ENCODE results near the gene RARA.
"Not testable (repeated sequence)": the region's sequence is repeated elsewhere in the genome, so short reads cannot be mapped to it uniquely, and the experiment has no call there.

RARA gene

GRCh38 chr17:40295488-40296436 lies 13.2 kb upstream of the RARA start:
- no peak for DNase-seq (ENCODE audit: low read depth)
- no peak for TF ChIP-seq CTCF (IDR thresholded peaks at IDR 0.05; ENCODE audit: low read depth, low read length, missing control alignments)
- no peak overlapping the region for H3K4me3 ChIP-seq (ENCODE audit: low read depth, low read length)
- in situ Hi-C loops (cut with HindIII; ENCODE audit: low sequenced_read_pairs) = loop anchor here (5.0 kb wide), 1 partner anchor 103 kb away; no protein-coding TSS in a partner anchor

DNA sequence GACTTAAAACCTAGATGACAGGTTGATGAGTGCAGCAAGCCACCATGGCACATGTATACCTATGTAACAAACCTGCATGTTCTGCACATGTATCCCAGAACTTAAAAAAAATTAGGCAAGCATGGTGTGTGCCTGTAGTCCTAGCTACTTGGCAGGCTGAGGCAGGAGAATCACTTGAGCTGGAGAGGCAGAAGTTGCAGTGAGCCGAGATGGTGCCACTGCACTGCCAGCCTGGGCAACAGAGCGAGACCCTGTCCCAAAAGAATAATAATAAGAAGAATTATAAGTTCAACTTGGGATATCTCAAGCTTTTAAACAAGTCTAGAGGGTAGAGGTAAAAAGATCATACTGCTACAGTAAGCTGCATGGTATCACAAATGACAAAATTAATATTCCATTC lies 11.5 kb upstream of the RARA start:
- DNase-seq (ENCODE audit: low read depth) = no peak
- no peak overlapping the region for H3K4me3 ChIP-seq (ENCODE audit: low read depth, low read length)
- in situ Hi-C loops (cut with HindIII; ENCODE audit: low sequenced_read_pairs) = loop anchor here (5.0 kb wide), 1 partner anchor 105 kb away; no protein-coding TSS in a partner anchor
- TF ChIP-seq CTCF (IDR thresholded peaks at IDR 0.05; ENCODE audit: low read depth, low read length, missing control alignments) = no peak

DNA sequence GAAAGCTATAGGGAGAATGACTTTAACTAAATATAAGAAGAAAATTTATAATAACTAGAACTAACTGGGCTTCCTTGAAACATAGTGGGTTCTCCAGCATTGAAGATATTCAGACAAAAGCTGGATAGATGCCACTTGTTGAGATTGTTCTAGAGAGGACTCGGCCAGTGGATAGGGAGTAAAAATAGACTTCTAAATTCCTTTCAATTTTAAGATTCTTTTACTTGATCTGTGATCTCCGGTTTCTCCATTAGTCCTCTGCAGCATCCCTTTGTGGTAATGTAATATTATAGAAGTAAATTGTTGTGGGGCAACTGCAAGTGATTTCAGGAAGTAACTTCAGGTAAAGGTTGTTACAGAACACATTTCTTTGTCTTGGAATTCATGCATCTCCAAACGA lies 10.3 kb upstream of the RARA start:
- H3K4me3 ChIP-seq (ENCODE audit: low read depth, low read length) = no peak overlapping the region
- no peak for DNase-seq (ENCODE audit: low read depth)
- in situ Hi-C loops (cut with HindIII; ENCODE audit: low sequenced_read_pairs) = loop anchor here (5.0 kb wide), 1 partner anchor 106 kb away; no protein-coding TSS in a partner anchor
- no peak for TF ChIP-seq CTCF (IDR thresholded peaks at IDR 0.05; ENCODE audit: low read depth, low read length, missing control alignments)

DNA sequence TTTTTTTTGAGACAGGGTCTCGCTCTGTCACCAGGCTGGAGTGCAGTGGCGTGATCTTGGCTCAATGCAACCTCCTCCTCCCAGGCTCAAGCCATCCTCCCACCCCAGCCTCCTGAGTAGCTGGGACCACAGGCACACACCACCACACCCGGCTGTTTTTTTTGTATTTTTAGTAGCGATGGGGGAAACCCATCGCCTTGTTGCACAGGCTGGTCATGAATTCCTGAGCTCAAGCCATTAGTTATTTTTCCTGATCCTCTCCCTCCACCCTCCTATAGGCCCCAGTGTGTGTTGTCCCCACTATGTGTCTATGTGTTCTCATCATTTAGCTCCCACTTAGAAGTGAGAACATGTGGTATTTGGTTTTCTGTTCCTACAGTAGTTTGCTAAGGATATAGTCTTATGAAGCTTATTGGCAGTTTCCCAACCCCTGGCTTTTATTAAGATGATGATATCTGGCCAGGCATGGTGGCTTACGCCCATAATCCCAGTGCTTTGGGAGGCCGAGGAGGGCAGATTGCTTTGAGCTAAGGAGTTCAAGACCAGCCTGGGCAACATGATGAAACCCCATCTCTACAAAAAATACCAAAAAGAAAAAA lies 9.7 kb upstream of the RARA start:
- H3K4me3 ChIP-seq (ENCODE audit: low read depth, low read length); DNase-seq (ENCODE audit: low read depth): not testable (repeated sequence)
- in situ Hi-C loops (cut with HindIII; ENCODE audit: low sequenced_read_pairs) = loop anchor here (5.0 kb wide), 1 partner anchor 107 kb away; no protein-coding TSS in a partner anchor

GRCh38 chr17:40301315-40301714 lies 7.7 kb upstream of the RARA start:
- TF ChIP-seq CTCF (IDR thresholded peaks at IDR 0.05; ENCODE audit: low read depth, low read length, missing control alignments) = no peak
- DNase-seq (ENCODE audit: low read depth) = no peak
- in situ Hi-C loops (cut with HindIII; ENCODE audit: low sequenced_read_pairs) = loop anchor here (5.0 kb wide), 2 partner anchors 51 to 116 kb away; partner anchors contain the start of gene TOP2A
- no peak overlapping the region for H3K4me3 ChIP-seq (ENCODE audit: low read depth, low read length)

DNA sequence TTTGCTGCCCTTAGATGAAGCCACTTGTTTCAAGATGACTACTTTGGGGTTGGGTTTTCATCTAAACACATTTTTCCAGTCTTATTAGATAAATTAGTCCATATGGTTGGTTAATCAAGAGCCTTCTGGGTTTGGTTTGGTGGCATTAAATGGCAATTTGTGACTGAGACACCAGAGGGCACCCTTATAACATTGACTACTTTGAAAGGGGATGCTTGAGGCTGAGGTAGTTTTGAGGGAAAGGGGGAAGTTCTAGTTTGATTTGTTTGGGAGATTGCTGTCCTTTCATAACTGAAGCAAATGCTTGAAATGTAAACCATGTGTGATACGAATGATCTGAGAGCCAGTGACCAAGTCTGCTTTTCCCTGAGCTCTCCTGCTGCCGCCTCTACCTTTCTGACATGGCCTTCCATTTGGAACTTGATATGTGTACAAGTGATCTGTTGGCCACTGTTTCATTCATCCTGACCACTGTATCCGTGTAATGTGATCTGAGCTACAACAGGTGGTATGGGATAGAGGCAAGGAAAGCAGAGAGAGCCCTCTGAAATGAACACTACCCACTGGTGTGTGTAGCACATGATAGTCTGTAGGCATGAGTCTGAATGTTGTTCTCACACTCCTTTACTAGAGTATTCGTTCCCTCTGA lies 5.8 kb upstream of the RARA start:
- in situ Hi-C loops (cut with HindIII; ENCODE audit: low sequenced_read_pairs) = loop anchor here (5.0 kb wide), 2 partner anchors 49 to 114 kb away; partner anchors contain the start of gene TOP2A
- peak; percentile 76 for TF ChIP-seq CTCF (IDR thresholded peaks at IDR 0.05; ENCODE audit: low read depth, low read length, missing control alignments)
- peak; percentile 65 for DNase-seq (ENCODE audit: low read depth)
- H3K4me3 ChIP-seq (ENCODE audit: low read depth, low read length) = no peak overlapping the region

Data from astrocyte of the cerebellum (primary cell).